ENCODE results near the gene ERBB3. TPM values are rescaled to one million over a fixed set of nuclear protein-coding genes. Genes with fewer than 3 reads are reported as not detected.

The ERBB3 gene
- total and polyA plus RNA-seq, 2 of the 4 experiments (the other 2 are of a cell fraction), result 1.4 to 2.2 TPM

GRCh38 chr12:56040963-56041551, 38.9 kb upstream of the ERBB3 start (continued):
- no peak for TF ChIP-seq USF2 (IDR thresholded peaks at IDR 0.05; ENCODE audit: low read depth, low read length)
- TF ChIP-seq FOS (IDR thresholded peaks at IDR 0.05; ENCODE audit: low read depth, low read length), result no peak

Measured in IMR-90 (cell line).